ENCODE results near the gene CEP83.

DNA sequence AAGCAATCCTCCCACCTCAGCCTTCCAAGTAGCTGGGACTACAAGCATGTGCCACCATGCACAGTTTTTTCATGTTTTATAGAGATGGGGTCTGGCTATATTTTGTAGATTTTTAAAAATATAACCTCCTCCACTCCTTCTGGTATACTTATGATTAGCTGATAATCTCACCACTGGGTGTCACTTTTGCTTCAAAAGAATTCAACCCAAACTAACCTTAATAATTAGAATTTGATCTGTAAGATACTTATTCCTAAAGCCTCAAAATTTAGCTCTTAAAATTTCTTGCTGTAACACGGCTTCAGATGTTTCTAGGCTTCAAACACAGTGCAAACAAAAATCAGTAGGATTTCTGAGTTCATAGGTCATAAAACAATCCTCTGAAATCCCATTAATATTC is 130.3 kb downstream of the CEP83 start:
- no peak for TF ChIP-seq POLR2AphosphoS5 (IDR thresholded peaks at IDR 0.05)
- TF ChIP-seq, protein P1, sequence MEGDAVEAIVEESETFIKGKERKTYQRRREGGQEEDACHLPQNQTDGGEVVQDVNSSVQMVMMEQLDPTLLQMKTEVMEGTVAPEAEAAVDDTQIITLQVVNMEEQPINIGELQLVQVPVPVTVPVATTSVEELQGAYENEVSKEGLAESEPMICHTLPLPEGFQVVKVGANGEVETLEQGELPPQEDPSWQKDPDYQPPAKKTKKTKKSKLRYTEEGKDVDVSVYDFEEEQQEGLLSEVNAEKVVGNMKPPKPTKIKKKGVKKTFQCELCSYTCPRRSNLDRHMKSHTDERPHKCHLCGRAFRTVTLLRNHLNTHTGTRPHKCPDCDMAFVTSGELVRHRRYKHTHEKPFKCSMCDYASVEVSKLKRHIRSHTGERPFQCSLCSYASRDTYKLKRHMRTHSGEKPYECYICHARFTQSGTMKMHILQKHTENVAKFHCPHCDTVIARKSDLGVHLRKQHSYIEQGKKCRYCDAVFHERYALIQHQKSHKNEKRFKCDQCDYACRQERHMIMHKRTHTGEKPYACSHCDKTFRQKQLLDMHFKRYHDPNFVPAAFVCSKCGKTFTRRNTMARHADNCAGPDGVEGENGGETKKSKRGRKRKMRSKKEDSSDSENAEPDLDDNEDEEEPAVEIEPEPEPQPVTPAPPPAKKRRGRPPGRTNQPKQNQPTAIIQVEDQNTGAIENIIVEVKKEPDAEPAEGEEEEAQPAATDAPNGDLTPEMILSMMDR (IDR thresholded peaks at IDR 0.05) = no peak
